ENCODE data around the gene BAG3. TPM values are rescaled to one million over a fixed set of nuclear protein-coding genes. Genes with fewer than 3 reads are reported as not detected.
"Not testable (repeated sequence)": the region's sequence is repeated elsewhere in the genome, so short reads cannot be mapped to it uniquely, and the experiment has no call there.

The BAG3 gene
- total RNA-seq, 1 donor from 2014 or later = 4.3 TPM

GRCh38 chr10:119619215-119619614 lies 32.0 kb upstream of the BAG3 start:
- peaks cover 3% of the 10 kb centered on the region for H3K27me3 Mint-ChIP-seq
- ChIA-PET POLR2A (no interaction called here), CTCF (no interaction called here)
- no peaks in the 10 kb centered on the region for H3K36me3 Mint-ChIP-seq (ENCODE audit: low read depth)
- H3K4me3 Mint-ChIP-seq = no peak overlapping the region
- no peak overlapping the region for H3K27ac Mint-ChIP-seq
- no peak for DNase-seq
- intact Hi-C loops (cut with micrococcal nuclease) = no loop called here
- H3K9me3 Mint-ChIP-seq = no peaks in the 10 kb centered on the region
- ATAC-seq (ENCODE audit: low read depth) = no peak
- H3K4me1 Mint-ChIP-seq = peaks cover 4% of the 10 kb centered on the region
- TF ChIP-seq CTCF (IDR thresholded peaks at IDR 0.05) = no peak

GRCh38 chr10:119619811-119620210 lies 31.4 kb upstream of the BAG3 start:
- H3K4me1 Mint-ChIP-seq; DNase-seq; ATAC-seq (ENCODE audit: low read depth); H3K27ac Mint-ChIP-seq; H3K9me3 Mint-ChIP-seq; H3K4me3 Mint-ChIP-seq; intact Hi-C loops (cut with micrococcal nuclease); H3K36me3 Mint-ChIP-seq (ENCODE audit: low read depth); H3K27me3 Mint-ChIP-seq; POLR2A ChIA-PET; CTCF ChIA-PET: not testable (repeated sequence)

- H3K36me3 Mint-ChIP-seq (ENCODE audit: low read depth) = no peaks in the 10 kb centered on the region
- DNase-seq (no peak), ATAC-seq (ENCODE audit: low read depth) (no peak)
- intact Hi-C loops (cut with micrococcal nuclease) = no loop called here
- CTCF ChIA-PET = no interaction called here
- POLR2A ChIA-PET = no interaction called here
- no peak overlapping the region for H3K27ac Mint-ChIP-seq
- H3K27me3 Mint-ChIP-seq = no peaks in the 10 kb centered on the region
- H3K4me3 Mint-ChIP-seq = no peak overlapping the region
- no peaks in the 10 kb centered on the region for H3K9me3 Mint-ChIP-seq
- no peak for TF ChIP-seq CTCF (IDR thresholded peaks at IDR 0.05)
- H3K4me1 Mint-ChIP-seq = peaks cover 4% of the 10 kb centered on the region
Observed at GRCh38 chr10:119620241-119621077, 30.7 kb upstream of the BAG3 start.

- no peaks in the 10 kb centered on the region for H3K36me3 Mint-ChIP-seq (ENCODE audit: low read depth)
- H3K4me3 Mint-ChIP-seq = no peak overlapping the region
- TF ChIP-seq CTCF (IDR thresholded peaks at IDR 0.05) = no peak
- H3K4me1 Mint-ChIP-seq = peaks cover 4% of the 10 kb centered on the region
- no peaks in the 10 kb centered on the region for H3K27me3 Mint-ChIP-seq
- DNase-seq (no peak), ATAC-seq (ENCODE audit: low read depth) (no peak)
- POLR2A ChIA-PET = no interaction called here
- intact Hi-C loops (cut with micrococcal nuclease) = no loop called here
- no peak overlapping the region for H3K27ac Mint-ChIP-seq
- H3K9me3 Mint-ChIP-seq = no peaks in the 10 kb centered on the region
- CTCF ChIA-PET = no interaction called here
Observed at GRCh38 chr10:119621078-119621384, 30.1 kb upstream of the BAG3 start.

GRCh38 chr10:119625570-119626280 lies 25.5 kb upstream of the BAG3 start:
- CTCF ChIA-PET = no interaction called here
- no peak overlapping the region for H3K27ac Mint-ChIP-seq
- intact Hi-C loops (cut with micrococcal nuclease) = no loop called here
- no peak for DNase-seq
- no peaks in the 10 kb centered on the region for H3K4me1 Mint-ChIP-seq
- no peak for ATAC-seq (ENCODE audit: low read depth)
- H3K4me3 Mint-ChIP-seq = no peak overlapping the region
- TF ChIP-seq CTCF (IDR thresholded peaks at IDR 0.05) = no peak
- no peaks in the 10 kb centered on the region for H3K36me3 Mint-ChIP-seq (ENCODE audit: low read depth)
- POLR2A ChIA-PET = no interaction called here
- no peaks in the 10 kb centered on the region for H3K9me3 Mint-ChIP-seq
- H3K27me3 Mint-ChIP-seq = no peaks in the 10 kb centered on the region

Measured in activated B cell treated with CpG ODN at 0.5 μM for 24 hours (primary cell).